Uterus (tissue), 4 donors: ENCODE measurements around the gene TMEM167A. TPM values are rescaled to one million over a fixed set of nuclear protein-coding genes. Genes with fewer than 3 reads are reported as not detected.

Source experiments
- DNase-seq, 2 donors: peaks; one replicate each; pipeline ENCODE4 v3.0.0-alpha.2; 2019 to 2020
- H3K27ac ChIP-seq, 2 donors: fragments of 200-600 bp; sonication (generic); 1 replicate in 1 of 2; 2 replicates in 1 of 2; pipeline ENCODE4 v1.5.1; 2016 to 2018
- H3K27me3 ChIP-seq, 2 donors: fragments of 200-600 bp; sonication (generic); one replicate each; pipeline ENCODE4 v1.5.1; 2018 to 2019; ENCODE audit warnings: control low read depth in 1 of 2
- H3K36me3 ChIP-seq, 2 donors: fragments of 200-600 bp; sonication (generic); one replicate each; pipeline ENCODE4 v1.5.1; 2019; ENCODE audit warnings: control low read depth in 1 of 2
- H3K4me1 ChIP-seq, 2 donors: fragments of 200-600 bp; sonication (generic); one replicate each; pipeline ENCODE4 v1.5.1; 2018 to 2019; ENCODE audit warnings: control low read depth in 1 of 2
- H3K4me3 ChIP-seq, 2 donors: fragments of 200-600 bp; sonication (generic); 1 replicate in 1 of 2; 2 replicates in 1 of 2; pipeline ENCODE4 v1.5.1; 2018 to 2019; ENCODE audit warnings: mild to moderate bottlenecking in 1 of 2
- H3K9me3 ChIP-seq, 2 donors: fragments of 200-600 bp; sonication (generic); one replicate each; pipeline ENCODE4 v1.5.1; 2019; ENCODE audit warnings: control low read depth in 1 of 2
- POLR2A ChIP-seq, 2 donors: fragments of 450-650 bp; IDR thresholded peaks; one replicate each; pipeline ENCODE4 v1.6.1; 2016; ENCODE audit warnings: antibody characterized with exemption in 2 of 2, mild to moderate bottlenecking in 1 of 2, moderate library complexity in 1 of 2
- intact Hi-C: fragments of 100-400 bp; cut with DNase I; formaldehyde crosslinking; loops from one replicate; pipeline ENCODE4 v1.15.1; 2023; ENCODE audit warnings: low total_unique reads
- total RNA-seq, 4 donors: library from RNA; depleted of rRNA in 3 of 4; stranded (reverse); fragments of >200 nt in 3 of 4; gene quantifications; one replicate each; pipeline versions ENCODE4 v1.1.0 to v1.2.4, GENCODE V29; 2014 to 2023
- TF ChIP-seq, protein P1 (sequence below), 4 experiments: fragments of 200-600 bp in 2 of 4; fragments of 450-650 bp in 2 of 4; sonication (generic) in 2 of 4; IDR thresholded peaks; one replicate each; pipeline ENCODE4 v1.5.1; 2016 to 2019; ENCODE audit warnings: antibody characterized with exemption in 4 of 4, mild to moderate bottlenecking in 2 of 4, moderate library complexity in 1 of 4
- donor health status: DM: yes; HTN: yes; CAD: no.

Gene TMEM167A
- total RNA-seq, 4 donors from 2014 or later, result 16.9 to 118 (median 32.3) TPM

DNA sequence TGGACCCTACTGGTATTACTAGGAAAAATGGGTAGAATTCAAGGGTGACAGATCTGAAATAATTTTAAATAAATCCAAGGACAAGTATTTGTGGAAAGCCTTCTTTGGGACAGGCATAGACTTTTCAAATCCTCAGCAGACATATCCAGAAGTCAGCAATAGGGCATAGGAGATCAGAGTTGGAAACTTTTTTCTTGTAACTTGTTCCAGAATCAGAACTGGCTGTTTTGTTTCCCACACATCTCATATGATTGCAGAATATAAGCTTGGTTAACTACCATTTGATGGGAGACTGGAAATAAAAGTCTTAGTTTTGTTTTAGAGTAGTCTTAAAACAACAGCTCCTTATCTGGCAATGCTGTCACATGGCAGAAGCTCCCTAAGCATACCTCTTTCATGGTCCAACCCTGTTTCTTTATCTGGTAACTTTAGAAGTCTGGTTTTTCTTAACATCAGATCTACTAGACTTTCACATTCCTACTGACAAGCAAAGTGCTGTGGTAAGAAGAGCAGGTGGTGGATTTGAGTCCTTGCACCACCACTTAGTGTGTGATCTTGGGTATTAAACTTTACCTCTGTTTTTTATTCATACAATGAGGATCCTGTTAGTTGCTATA lies 25.3 kb upstream of the TMEM167A start:
- DNase-seq, result no peak
- Histone ChIP-seq H3K27me3 (no peaks in the 10 kb centered on the region), H3K27ac (no peak overlapping the region), H3K36me3 (no peaks in the 10 kb centered on the region), H3K4me3 (no peak overlapping the region), H3K9me3 (no peaks in the 10 kb centered on the region), H3K4me1 (no peaks in the 10 kb centered on the region)
- intact Hi-C loops, result no loop called here
- no peak for TF ChIP-seq POLR2A (IDR thresholded peaks at IDR 0.05)
- TF ChIP-seq, protein P1, sequence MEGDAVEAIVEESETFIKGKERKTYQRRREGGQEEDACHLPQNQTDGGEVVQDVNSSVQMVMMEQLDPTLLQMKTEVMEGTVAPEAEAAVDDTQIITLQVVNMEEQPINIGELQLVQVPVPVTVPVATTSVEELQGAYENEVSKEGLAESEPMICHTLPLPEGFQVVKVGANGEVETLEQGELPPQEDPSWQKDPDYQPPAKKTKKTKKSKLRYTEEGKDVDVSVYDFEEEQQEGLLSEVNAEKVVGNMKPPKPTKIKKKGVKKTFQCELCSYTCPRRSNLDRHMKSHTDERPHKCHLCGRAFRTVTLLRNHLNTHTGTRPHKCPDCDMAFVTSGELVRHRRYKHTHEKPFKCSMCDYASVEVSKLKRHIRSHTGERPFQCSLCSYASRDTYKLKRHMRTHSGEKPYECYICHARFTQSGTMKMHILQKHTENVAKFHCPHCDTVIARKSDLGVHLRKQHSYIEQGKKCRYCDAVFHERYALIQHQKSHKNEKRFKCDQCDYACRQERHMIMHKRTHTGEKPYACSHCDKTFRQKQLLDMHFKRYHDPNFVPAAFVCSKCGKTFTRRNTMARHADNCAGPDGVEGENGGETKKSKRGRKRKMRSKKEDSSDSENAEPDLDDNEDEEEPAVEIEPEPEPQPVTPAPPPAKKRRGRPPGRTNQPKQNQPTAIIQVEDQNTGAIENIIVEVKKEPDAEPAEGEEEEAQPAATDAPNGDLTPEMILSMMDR (IDR thresholded peaks at IDR 0.05), result no peak

DNA sequence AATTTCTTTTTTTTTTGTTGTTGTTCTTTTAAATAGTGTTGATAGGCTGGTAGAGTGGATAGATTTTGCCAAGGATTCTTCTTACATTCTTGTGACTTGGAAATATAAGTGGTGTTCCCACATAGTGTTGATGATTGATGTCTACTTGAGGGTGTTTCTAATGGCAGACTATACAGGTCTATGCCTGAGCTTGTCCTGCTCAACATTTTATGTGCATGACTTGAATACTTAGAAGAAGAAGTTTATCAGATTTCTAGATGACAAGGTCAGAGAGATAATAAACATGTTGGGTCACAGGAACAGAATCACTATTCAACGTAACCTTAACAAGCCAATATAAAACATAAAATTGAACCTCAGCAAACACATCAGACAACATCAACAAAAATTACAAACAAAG lies 24.3 kb upstream of the TMEM167A start:
- TF ChIP-seq POLR2A (IDR thresholded peaks at IDR 0.05), result no peak
- TF ChIP-seq, protein P1 (IDR thresholded peaks at IDR 0.05), result no peak
- H3K4me1 ChIP-seq, result no peaks in the 10 kb centered on the region
- intact Hi-C loops, result no loop called here
- no peak for DNase-seq
- no peaks in the 10 kb centered on the region for H3K9me3 ChIP-seq
- H3K36me3 ChIP-seq, result no peaks in the 10 kb centered on the region
- no peak overlapping the region for H3K4me3 ChIP-seq
- H3K27me3 ChIP-seq, result no peaks in the 10 kb centered on the region
- no peak overlapping the region for H3K27ac ChIP-seq

DNA sequence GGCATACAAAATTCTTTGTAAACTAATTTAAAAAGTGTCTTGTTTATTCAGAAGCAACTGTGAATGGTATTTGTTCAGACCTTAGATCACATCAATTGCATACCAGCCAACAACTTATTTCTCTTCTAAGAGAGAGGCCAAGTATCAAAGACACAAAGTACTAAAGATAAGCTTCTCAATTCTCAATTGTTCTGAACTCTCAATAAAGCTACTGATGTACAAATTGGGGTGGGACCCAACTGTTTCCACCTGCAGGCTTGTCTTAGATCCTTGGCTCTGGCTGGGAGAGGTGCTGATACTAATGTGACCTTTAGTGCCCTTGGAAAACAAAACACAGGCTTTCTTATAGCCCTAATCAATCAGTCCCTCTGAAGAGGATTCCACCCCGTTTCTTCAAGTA lies 22.3 kb upstream of the TMEM167A start:
- no peak for TF ChIP-seq POLR2A (IDR thresholded peaks at IDR 0.05)
- TF ChIP-seq, protein P1 (IDR thresholded peaks at IDR 0.05), result no peak
- intact Hi-C loops, result no loop called here
- no peak overlapping the region for H3K27ac ChIP-seq
- no peaks in the 10 kb centered on the region for H3K36me3 ChIP-seq
- H3K4me1 ChIP-seq, result no peaks in the 10 kb centered on the region
- no peak overlapping the region for H3K4me3 ChIP-seq
- DNase-seq, result no peak
- no peaks in the 10 kb centered on the region for H3K27me3 ChIP-seq
- H3K9me3 ChIP-seq, result no peaks in the 10 kb centered on the region

DNA sequence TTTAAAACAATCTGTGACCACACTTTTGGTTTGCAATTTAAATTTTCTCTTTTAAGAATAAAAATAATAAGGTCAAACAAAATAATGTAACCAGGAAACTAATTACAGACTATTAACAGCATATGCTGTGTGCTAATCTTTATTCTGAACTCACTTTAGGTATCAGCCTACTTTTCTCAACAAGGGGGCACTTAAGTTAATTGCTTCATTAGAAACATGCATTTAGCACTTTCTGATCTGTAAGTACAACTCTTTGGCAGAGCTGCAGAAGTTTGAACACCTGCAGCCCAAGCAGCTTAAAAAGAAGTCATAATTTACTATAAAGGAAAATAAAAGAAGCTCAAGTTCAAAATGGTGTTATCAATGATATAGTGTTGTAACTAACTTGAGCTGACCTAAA lies 21.8 kb upstream of the TMEM167A start:
- no peak for DNase-seq
- H3K4me3 ChIP-seq, result no peak overlapping the region
- no peaks in the 10 kb centered on the region for H3K4me1 ChIP-seq
- no peaks in the 10 kb centered on the region for H3K27me3 ChIP-seq
- TF ChIP-seq POLR2A (IDR thresholded peaks at IDR 0.05), result no peak
- TF ChIP-seq, protein P1 (IDR thresholded peaks at IDR 0.05), result no peak
- no peaks in the 10 kb centered on the region for H3K36me3 ChIP-seq
- H3K27ac ChIP-seq, result no peak overlapping the region
- no peaks in the 10 kb centered on the region for H3K9me3 ChIP-seq
- intact Hi-C loops, result no loop called here

DNA sequence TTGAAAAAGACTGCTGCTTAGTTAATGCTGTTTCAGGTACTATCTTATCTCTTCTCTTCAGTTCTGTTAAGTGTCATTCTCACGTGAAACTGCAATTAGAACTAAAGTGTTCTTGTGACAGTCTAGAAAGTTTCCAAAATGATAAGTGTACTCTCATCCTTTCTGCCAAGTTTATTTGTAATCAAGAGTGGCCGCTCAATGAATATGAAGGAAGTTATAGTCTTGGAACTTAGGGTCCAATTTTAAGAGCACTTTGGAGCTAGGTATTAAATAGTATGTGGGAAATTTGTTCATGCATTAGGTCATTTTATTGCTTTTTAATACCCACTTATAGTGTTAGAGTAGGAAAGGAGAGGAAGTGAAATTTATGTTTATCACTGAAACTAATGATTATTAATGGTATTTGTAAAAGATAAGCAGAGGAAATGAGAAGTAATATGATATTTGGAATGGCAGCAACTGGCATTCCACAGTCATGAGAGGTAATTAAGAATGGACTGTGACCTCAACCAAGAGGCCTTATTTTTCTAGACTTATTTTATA lies 20.6 kb upstream of the TMEM167A start:
- H3K27ac ChIP-seq, result no peak overlapping the region
- no peaks in the 10 kb centered on the region for H3K36me3 ChIP-seq
- intact Hi-C loops, result no loop called here
- no peak for DNase-seq
- no peaks in the 10 kb centered on the region for H3K27me3 ChIP-seq
- TF ChIP-seq, protein P1 (IDR thresholded peaks at IDR 0.05), result no peak
- no peak for TF ChIP-seq POLR2A (IDR thresholded peaks at IDR 0.05)
- no peaks in the 10 kb centered on the region for H3K4me1 ChIP-seq
- peaks cover 0 to 6% of the 10 kb centered on the region in 2 donors for H3K9me3 ChIP-seq
- no peak overlapping the region for H3K4me3 ChIP-seq
